ENCODE data around the gene NCLN. TPM values are rescaled to one million over a fixed set of nuclear protein-coding genes. Genes with fewer than 3 reads are reported as not detected.
A peak's percentile ranks its signal among the peaks of the same experiment; 100 is the strongest.

Gene NCLN
- total RNA-seq = 14.5 TPM
- polyA plus RNA-seq = 62.6 TPM
- long read RNA-seq, donor 1, full-length matches to known transcripts = 1 of 1 reads
- long read RNA-seq, donor 1, partial matches to known transcripts = 0 of 1 reads
- long read RNA-seq, donor 1, other reads (novel, unspliced or antisense) = 0 of 1 reads
- long read RNA-seq, donor 2, full-length matches to known transcripts = 6 of 15 reads
- long read RNA-seq, donor 2, partial matches to known transcripts = 0 of 15 reads
- long read RNA-seq, donor 2, other reads (novel, unspliced or antisense) = 9 of 15 reads
- long read RNA-seq, donor 3, full-length matches to known transcripts = 5 of 5 reads
- long read RNA-seq, donor 3, partial matches to known transcripts = 0 of 5 reads
- long read RNA-seq, donor 3, other reads (novel, unspliced or antisense) = 0 of 5 reads
- long read RNA-seq, donor 4, full-length matches to known transcripts = 1 of 1 reads
- long read RNA-seq, donor 4, partial matches to known transcripts = 0 of 1 reads
- long read RNA-seq, donor 4, other reads (novel, unspliced or antisense) = 0 of 1 reads
- long read RNA-seq, donor 5, full-length matches to known transcripts = 3 of 3 reads
- long read RNA-seq, donor 5, partial matches to known transcripts = 0 of 3 reads
- long read RNA-seq, donor 5, other reads (novel, unspliced or antisense) = 0 of 3 reads
- long read RNA-seq, donor 6, full-length matches to known transcripts = 2 of 7 reads
- long read RNA-seq, donor 6, partial matches to known transcripts = 0 of 7 reads
- long read RNA-seq, donor 6, other reads (novel, unspliced or antisense) = 5 of 7 reads
- long read RNA-seq, donor 7 = 0 reads
- long read RNA-seq, donor 8 = 0 reads
- long read RNA-seq, donor 9, full-length matches to known transcripts = 2 of 2 reads
- long read RNA-seq, donor 9, partial matches to known transcripts = 0 of 2 reads
- long read RNA-seq, donor 9, other reads (novel, unspliced or antisense) = 0 of 2 reads
- long read RNA-seq, donor 10, full-length matches to known transcripts = 4 of 4 reads
- long read RNA-seq, donor 10, partial matches to known transcripts = 0 of 4 reads
- long read RNA-seq, donor 10, other reads (novel, unspliced or antisense) = 0 of 4 reads

- H3K4me3 ChIP-seq (ENCODE audit: low read length in 2 of 2) = peak within 1 kb of the TSS; percentile 59 to 78
- under 1% methylated on average over 69 of the region's 69 CpGs for WGBS
- H3K27ac ChIP-seq (ENCODE audit: low read depth in 1 of 2, low read length in 1 of 2) = peak within 1 kb of the TSS; percentile 83 to 90
- H3K9me3 ChIP-seq (ENCODE audit: control insufficient read depth in 2 of 2, insufficient read depth in 1 of 2, low read length in 1 of 2) = no peaks in the 10 kb centered on the region
- peaks cover 18 to 49% of the 10 kb centered on the region in 2 donors for H3K4me1 ChIP-seq (ENCODE audit: control insufficient read depth in 2 of 2, insufficient read depth in 2 of 2, low read length in 2 of 2)
- peak; percentile 93 to 99 (median 96) for DNase-seq (ENCODE audit: low read depth in 6 of 9, low spot score in 9 of 9)
- H3K27me3 ChIP-seq (ENCODE audit: control insufficient read depth in 2 of 2, insufficient read depth in 1 of 2, low read length in 1 of 2) = no peaks in the 10 kb centered on the region
- peaks cover 6 to 7% of the 10 kb centered on the region in 2 donors for H3K36me3 ChIP-seq (ENCODE audit: control insufficient read depth in 2 of 2, insufficient read depth in 2 of 2, low read length in 1 of 2)
Observed at GRCh38 chr19:3185461-3186159, at the start of gene NCLN. Gene NCLN (plus strand): TSS chr19:3185930. CDS start chr19:3186031, 101 bp downstream.

GRCh38 chr19:3135961-3136683 is 49.6 kb upstream of the NCLN start, which contains the start of gene GNA15:
Gene GNA15 (plus strand): TSS chr19:3136033. CDS start chr19:3136451, 418 bp downstream.
- DNase-seq (ENCODE audit: low read depth in 6 of 9, low spot score in 9 of 9) = peak in 2 of 9 donors; percentile 50 to 67
- H3K9me3 ChIP-seq (ENCODE audit: control insufficient read depth in 2 of 2, insufficient read depth in 1 of 2, low read length in 1 of 2) = peaks cover 0 to 14% of the 10 kb centered on the region in 2 donors
- H3K4me3 ChIP-seq (ENCODE audit: low read length in 2 of 2) = peak within 1 kb of the TSS; percentile 70 to 92
- peaks cover 0 to 7% of the 10 kb centered on the region in 2 donors for H3K36me3 ChIP-seq (ENCODE audit: control insufficient read depth in 2 of 2, insufficient read depth in 2 of 2, low read length in 1 of 2)
- H3K27ac ChIP-seq (ENCODE audit: low read depth in 1 of 2, low read length in 1 of 2) = peak within 1 kb of the TSS; percentile 85 to 86
- H3K27me3 ChIP-seq (ENCODE audit: control insufficient read depth in 2 of 2, insufficient read depth in 1 of 2, low read length in 1 of 2) = no peaks in the 10 kb centered on the region
- WGBS = 4% methylated on average over 40 of the region's 40 CpGs
- peaks cover 31 to 76% of the 10 kb centered on the region in 2 donors for H3K4me1 ChIP-seq (ENCODE audit: control insufficient read depth in 2 of 2, insufficient read depth in 2 of 2, low read length in 2 of 2)

- Histone ChIP-seq H3K9me3 (ENCODE audit: control insufficient read depth in 2 of 2, insufficient read depth in 1 of 2, low read length in 1 of 2) (peaks cover 0 to 9% of the 10 kb centered on the region in 2 donors), H3K4me1 (ENCODE audit: control insufficient read depth in 2 of 2, insufficient read depth in 2 of 2, low read length in 2 of 2) (peaks cover 34 to 76% of the 10 kb centered on the region in 2 donors), H3K36me3 (ENCODE audit: control insufficient read depth in 2 of 2, insufficient read depth in 2 of 2, low read length in 1 of 2) (peaks cover 4 to 12% of the 10 kb centered on the region in 2 donors), H3K4me3 (ENCODE audit: low read length in 2 of 2) (peak overlapping the region; percentile 70 to 92), H3K27me3 (ENCODE audit: control insufficient read depth in 2 of 2, insufficient read depth in 1 of 2, low read length in 1 of 2) (no peaks in the 10 kb centered on the region), H3K27ac (ENCODE audit: low read depth in 1 of 2, low read length in 1 of 2) (peak overlapping the region; percentile 85 to 86)
- WGBS = 5% methylated on average over 16 of the region's 16 CpGs
- DNase-seq (ENCODE audit: low read depth in 6 of 9, low spot score in 9 of 9) = no peak
Observed at GRCh38 chr19:3136684-3137055, 49.1 kb upstream of the NCLN start.

- Histone ChIP-seq H3K4me1 (ENCODE audit: control insufficient read depth in 2 of 2, insufficient read depth in 2 of 2, low read length in 2 of 2) (peaks cover 39 to 76% of the 10 kb centered on the region in 2 donors), H3K4me3 (ENCODE audit: low read length in 2 of 2) (peak overlapping the region; percentile 70 to 92)
Observed at GRCh38 chr19:3137119-3137518, 48.6 kb upstream of the NCLN start.

GRCh38 chr19:3138268-3138667 is 47.5 kb upstream of the NCLN start:
- WGBS = 64% methylated on average over 15 of the region's 15 CpGs
- peaks cover 0 to 5% of the 10 kb centered on the region in 2 donors for H3K9me3 ChIP-seq (ENCODE audit: control insufficient read depth in 2 of 2, insufficient read depth in 1 of 2, low read length in 1 of 2)
- no peaks in the 10 kb centered on the region for H3K27me3 ChIP-seq (ENCODE audit: control insufficient read depth in 2 of 2, insufficient read depth in 1 of 2, low read length in 1 of 2)
- no peak for DNase-seq (ENCODE audit: low read depth in 6 of 9, low spot score in 9 of 9)
- peaks cover 6 to 17% of the 10 kb centered on the region in 2 donors for H3K36me3 ChIP-seq (ENCODE audit: control insufficient read depth in 2 of 2, insufficient read depth in 2 of 2, low read length in 1 of 2)
- peak overlapping the region in 1 of 2 donors; percentile 76 for H3K27ac ChIP-seq (ENCODE audit: low read depth in 1 of 2, low read length in 1 of 2)
- H3K4me1 ChIP-seq (ENCODE audit: control insufficient read depth in 2 of 2, insufficient read depth in 2 of 2, low read length in 2 of 2) = peaks cover 34 to 68% of the 10 kb centered on the region in 2 donors
- peak overlapping the region; percentile 39 to 70 for H3K4me3 ChIP-seq (ENCODE audit: low read length in 2 of 2)

More at GRCh38 chr19:3137119-3137518, 48.6 kb upstream of the NCLN start:
- peak in 1 of 9 donors; percentile 46 for DNase-seq (ENCODE audit: low read depth in 6 of 9, low spot score in 9 of 9)
- 17% methylated on average over 7 of the region's 7 CpGs for WGBS
- Histone ChIP-seq H3K27ac (ENCODE audit: low read depth in 1 of 2, low read length in 1 of 2) (peak overlapping the region; percentile 85 to 86), H3K9me3 (ENCODE audit: control insufficient read depth in 2 of 2, insufficient read depth in 1 of 2, low read length in 1 of 2) (peaks cover 0 to 8% of the 10 kb centered on the region in 2 donors), H3K36me3 (ENCODE audit: control insufficient read depth in 2 of 2, insufficient read depth in 2 of 2, low read length in 1 of 2) (peaks cover 6 to 17% of the 10 kb centered on the region in 2 donors), H3K27me3 (ENCODE audit: control insufficient read depth in 2 of 2, insufficient read depth in 1 of 2, low read length in 1 of 2) (no peaks in the 10 kb centered on the region)

- H3K27ac ChIP-seq (ENCODE audit: low read depth in 1 of 2, low read length in 1 of 2) = peak overlapping the region in 1 of 2 donors; percentile 87
- DNase-seq (ENCODE audit: low read depth in 6 of 9, low spot score in 9 of 9) = no peak
- H3K9me3 ChIP-seq (ENCODE audit: control insufficient read depth in 2 of 2, insufficient read depth in 1 of 2, low read length in 1 of 2) = no peaks in the 10 kb centered on the region
- H3K27me3 ChIP-seq (ENCODE audit: control insufficient read depth in 2 of 2, insufficient read depth in 1 of 2, low read length in 1 of 2) = no peaks in the 10 kb centered on the region
- no peak overlapping the region for H3K4me3 ChIP-seq (ENCODE audit: low read length in 2 of 2)
- H3K4me1 ChIP-seq (ENCODE audit: control insufficient read depth in 2 of 2, insufficient read depth in 2 of 2, low read length in 2 of 2) = peaks cover 22 to 48% of the 10 kb centered on the region in 2 donors
- H3K36me3 ChIP-seq (ENCODE audit: control insufficient read depth in 2 of 2, insufficient read depth in 2 of 2, low read length in 1 of 2) = peaks cover 6 to 20% of the 10 kb centered on the region in 2 donors
Observed at GRCh38 chr19:3140667-3141038, 45.1 kb upstream of the NCLN start.

GRCh38 chr19:3142292-3142670 is 43.4 kb upstream of the NCLN start:
- H3K4me3 ChIP-seq (ENCODE audit: low read length in 2 of 2) = no peak overlapping the region
- peaks cover 15 to 48% of the 10 kb centered on the region in 2 donors for H3K4me1 ChIP-seq (ENCODE audit: control insufficient read depth in 2 of 2, insufficient read depth in 2 of 2, low read length in 2 of 2)
- 66% methylated on average over 6 of the region's 6 CpGs for WGBS
- peaks cover 0 to 2% of the 10 kb centered on the region in 2 donors for H3K9me3 ChIP-seq (ENCODE audit: control insufficient read depth in 2 of 2, insufficient read depth in 1 of 2, low read length in 1 of 2)
- peaks cover 15 to 25% of the 10 kb centered on the region in 2 donors for H3K36me3 ChIP-seq (ENCODE audit: control insufficient read depth in 2 of 2, insufficient read depth in 2 of 2, low read length in 1 of 2)
- no peaks in the 10 kb centered on the region for H3K27me3 ChIP-seq (ENCODE audit: control insufficient read depth in 2 of 2, insufficient read depth in 1 of 2, low read length in 1 of 2)
- H3K27ac ChIP-seq (ENCODE audit: low read depth in 1 of 2, low read length in 1 of 2) = peak overlapping the region; percentile 46 to 87
- DNase-seq (ENCODE audit: low read depth in 6 of 9, low spot score in 9 of 9) = no peak

Measured in thymus (tissue), 14 donors.